Activated CD8-positive, alpha-beta T cell treated with anti-CD3 and anti-CD28 coated beads for 36 hours (primary cell): ENCODE measurements around the gene TMEM14B. TPM values are rescaled to one million over a fixed set of nuclear protein-coding genes. Genes with fewer than 3 reads are reported as not detected.

Experiments
- ATAC-seq: fragments of 200-7000 bp; cut with Tn5 transposase; one replicate; pipeline ENCODE4 v1.10.0; 2021; ENCODE audit warnings: mild to moderate bottlenecking, moderate library complexity
- CTCF ChIA-PET: fragments of 350-600 bp; sonication (Branson Sonifier 250); formaldehyde crosslinking; loops from one replicate; lab custom pipeline; 2021; ENCODE audit warnings: antibody characterized with exemption; lab: Charles Lee
- POLR2A ChIA-PET: fragments of 350-600 bp; sonication (Branson Sonifier 250); formaldehyde crosslinking; loops from one replicate; lab custom pipeline; 2021; ENCODE audit warnings: antibody characterized with exemption; lab: Charles Lee
- DNase-seq: peaks from one replicate; pipeline ENCODE4 v3.0.0-alpha.2; 2020
- H3K27ac Mint-ChIP-seq: one replicate; pipeline ENCODE4 v1.8.0; 2021; ENCODE audit warnings: mild to moderate bottlenecking, mixed read lengths
- H3K27me3 Mint-ChIP-seq: one replicate; pipeline ENCODE4 v1.8.0; 2021; ENCODE audit warnings: mixed read lengths
- H3K36me3 Mint-ChIP-seq: one replicate; pipeline ENCODE4 v1.8.0; 2021; ENCODE audit warnings: low read depth, mixed read lengths
- H3K4me1 Mint-ChIP-seq: one replicate; pipeline ENCODE4 v1.8.0; 2021; ENCODE audit warnings: low read depth, mixed read lengths
- H3K4me3 Mint-ChIP-seq: one replicate; pipeline ENCODE4 v1.8.0; 2021; ENCODE audit warnings: mild to moderate bottlenecking, moderate library complexity, mixed read lengths
- H3K9me3 Mint-ChIP-seq: one replicate; pipeline ENCODE4 v1.8.0; 2021; ENCODE audit warnings: mixed read lengths
- CTCF ChIP-seq: fragments of 200-600 bp; IDR thresholded peaks from one replicate; pipeline ENCODE4 v1.8.0; 2022; ENCODE audit warnings: antibody characterized with exemption, mild to moderate bottlenecking
- intact Hi-C: fragments of 100-400 bp; cut with micrococcal nuclease; formaldehyde crosslinking; loops from one replicate; pipeline ENCODE4 v1.10.0; 2022
- total RNA-seq, 2 experiments: library from RNA; stranded (reverse); gene quantifications; one replicate each; pipeline ENCODE4 v1.2.3, GENCODE V29; 2021

TMEM14B gene
- total RNA-seq, 2 experiments from 2014 or later, result 92.1 to 94.2 TPM

- TF ChIP-seq CTCF, result no peak
- H3K4me1 Mint-ChIP-seq, result peaks cover 52% of the 10 kb centered on the region
- H3K27me3 Mint-ChIP-seq, result no peaks in the 10 kb centered on the region
- ChIA-PET POLR2A (no interaction called here), CTCF (no interaction called here)
- peak overlapping the region; percentile 63 for H3K27ac Mint-ChIP-seq
- intact Hi-C loops, result no loop called here
- ATAC-seq (no peak), DNase-seq (no peak)
- H3K4me3 Mint-ChIP-seq, result no peak overlapping the region
- H3K9me3 Mint-ChIP-seq, result no peaks in the 10 kb centered on the region
- peaks cover 67% of the 10 kb centered on the region for H3K36me3 Mint-ChIP-seq
Measured at GRCh38 chr6:10756085-10756484, 8.5 kb downstream of the TMEM14B start.

GRCh38 chr6:10759312-10759839 is 11.8 kb downstream of the TMEM14B start:
- intact Hi-C loops, result no loop called here
- peaks cover 33% of the 10 kb centered on the region for H3K4me1 Mint-ChIP-seq
- DNase-seq (no peak), ATAC-seq (peak; percentile 66)
- H3K27ac Mint-ChIP-seq, result no peak overlapping the region
- no peaks in the 10 kb centered on the region for H3K27me3 Mint-ChIP-seq
- ChIA-PET CTCF (interaction anchor here (0.6 to 1.6 kb wide), 6 partner anchors 11 to 278 kb away, joined by 3 to 4 read pairs (median 3); no protein-coding TSS in a partner anchor), POLR2A (interaction anchor here (1.1 kb wide), 1 partner anchor 65 kb away, joined by 3 read pairs; the partner anchor contains the start of genes C6orf52 and PAK1IP1)
- no peak overlapping the region for H3K4me3 Mint-ChIP-seq
- peaks cover 61% of the 10 kb centered on the region for H3K36me3 Mint-ChIP-seq
- H3K9me3 Mint-ChIP-seq, result no peaks in the 10 kb centered on the region
- no peak for TF ChIP-seq CTCF

GRCh38 chr6:10759884-10760329 is 12.3 kb downstream of the TMEM14B start:
- CTCF ChIA-PET, result interaction anchor here (0.6 to 1.6 kb wide), 5 partner anchors 12 to 278 kb away, joined by 3 to 4 read pairs (median 3); no protein-coding TSS in a partner anchor

GRCh38 chr6:10763006-10763405 is 15.4 kb downstream of the TMEM14B start:
- Mint-ChIP-seq H3K4me1 (peaks cover 13% of the 10 kb centered on the region), H3K27ac (no peak overlapping the region), H3K27me3 (no peaks in the 10 kb centered on the region), H3K4me3 (no peak overlapping the region), H3K36me3 (peaks cover 31% of the 10 kb centered on the region), H3K9me3 (no peaks in the 10 kb centered on the region)
- ChIA-PET POLR2A (no interaction called here), CTCF (no interaction called here)
- no peak for DNase-seq
- no peak for ATAC-seq
- intact Hi-C loops, result no loop called here
- TF ChIP-seq CTCF, result no peak

More at GRCh38 chr6:10759884-10760329, 12.3 kb downstream of the TMEM14B start:
- H3K4me3 Mint-ChIP-seq, result no peak overlapping the region
- no peak for TF ChIP-seq CTCF
- DNase-seq (no peak), ATAC-seq (no peak)
- POLR2A ChIA-PET, result interaction anchor here (1.9 kb wide), 1 partner anchor 12 kb away, joined by 4 read pairs; the partner anchor contains the start of gene TMEM14B
- H3K27ac Mint-ChIP-seq, result no peak overlapping the region
- H3K4me1 Mint-ChIP-seq, result peaks cover 27% of the 10 kb centered on the region
- no peaks in the 10 kb centered on the region for H3K9me3 Mint-ChIP-seq
- peaks cover 57% of the 10 kb centered on the region for H3K36me3 Mint-ChIP-seq
- intact Hi-C loops, result no loop called here
- no peaks in the 10 kb centered on the region for H3K27me3 Mint-ChIP-seq

GRCh38 chr6:10769419-10769818 is 21.8 kb downstream of the TMEM14B start:
- no peak for DNase-seq
- POLR2A ChIA-PET, result no interaction called here
- H3K36me3 Mint-ChIP-seq, result peaks cover 11% of the 10 kb centered on the region
- intact Hi-C loops, result no loop called here
- H3K4me1 Mint-ChIP-seq, result no peaks in the 10 kb centered on the region
- H3K27ac Mint-ChIP-seq, result no peak overlapping the region
- no peak for ATAC-seq
- no peak overlapping the region for H3K4me3 Mint-ChIP-seq
- no peak for TF ChIP-seq CTCF
- CTCF ChIA-PET, result interaction anchor here (0.9 kb wide), 1 partner anchor 38 kb away, joined by 3 read pairs; no protein-coding TSS in a partner anchor
- no peaks in the 10 kb centered on the region for H3K27me3 Mint-ChIP-seq
- H3K9me3 Mint-ChIP-seq, result no peaks in the 10 kb centered on the region
